ENCODE data around the gene ACOT2.

The ACOT2 gene

GRCh38 chr14:73616831-73617230 is 47.8 kb downstream of the ACOT2 start:
- Mint-ChIP-seq H3K9me3 (no peaks in the 10 kb centered on the region), H3K36me3 (ENCODE audit: low read depth) (no peaks in the 10 kb centered on the region), H3K27me3 (ENCODE audit: low read depth) (peaks cover 5% of the 10 kb centered on the region), H3K27ac (no peak overlapping the region), H3K4me1 (ENCODE audit: low read depth) (peaks cover 1% of the 10 kb centered on the region), H3K4me3 (no peak overlapping the region)

DNA sequence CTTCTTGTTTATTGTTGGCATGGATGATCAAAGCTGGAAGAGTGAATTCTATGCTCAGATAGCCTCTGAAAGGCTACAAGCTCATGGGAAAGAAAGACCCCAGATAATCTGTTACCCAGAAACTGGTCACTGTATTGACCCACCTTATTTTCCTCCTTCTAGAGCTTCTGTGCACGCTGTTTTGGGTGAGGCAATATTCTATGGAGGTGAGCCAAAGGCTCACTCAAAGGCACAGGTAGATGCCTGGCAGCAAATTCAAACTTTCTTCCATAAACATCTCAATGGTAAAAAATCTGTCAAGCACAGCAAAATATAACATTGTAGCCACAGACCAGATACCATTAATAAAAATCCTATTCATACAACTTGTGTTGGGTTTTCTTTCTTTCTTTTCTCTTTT is 50.5 kb downstream of the ACOT2 start:
- Mint-ChIP-seq H3K36me3 (ENCODE audit: low read depth) (no peaks in the 10 kb centered on the region), H3K27ac (no peak overlapping the region), H3K4me1 (ENCODE audit: low read depth) (no peaks in the 10 kb centered on the region), H3K4me3 (no peak overlapping the region), H3K27me3 (ENCODE audit: low read depth) (no peaks in the 10 kb centered on the region), H3K9me3 (no peaks in the 10 kb centered on the region)

DNA sequence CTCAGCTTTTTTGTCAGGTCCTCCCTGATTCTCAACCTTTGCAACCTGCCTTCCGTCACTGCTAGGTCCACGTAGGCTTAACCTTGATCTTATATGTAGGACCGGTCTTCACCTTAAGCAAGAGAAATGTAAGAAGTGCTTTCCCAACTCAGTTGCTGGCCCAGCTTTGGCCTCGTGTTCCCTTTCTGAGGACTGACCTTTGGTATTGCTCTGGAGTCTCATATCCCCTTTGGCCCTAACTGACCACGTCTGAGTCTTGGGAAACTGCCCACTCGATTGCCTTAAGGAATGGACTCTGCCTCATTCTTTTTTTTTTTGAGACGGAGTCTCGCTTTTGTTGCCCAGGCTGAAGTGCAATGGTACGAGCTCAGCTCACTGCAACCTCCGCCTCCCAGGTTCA is 51.3 kb downstream of the ACOT2 start:
- Mint-ChIP-seq H3K36me3 (ENCODE audit: low read depth) (no peaks in the 10 kb centered on the region), H3K27ac (no peak overlapping the region), H3K4me1 (ENCODE audit: low read depth) (no peaks in the 10 kb centered on the region), H3K4me3 (no peak overlapping the region), H3K9me3 (no peaks in the 10 kb centered on the region), H3K27me3 (ENCODE audit: low read depth) (no peaks in the 10 kb centered on the region)

DNA sequence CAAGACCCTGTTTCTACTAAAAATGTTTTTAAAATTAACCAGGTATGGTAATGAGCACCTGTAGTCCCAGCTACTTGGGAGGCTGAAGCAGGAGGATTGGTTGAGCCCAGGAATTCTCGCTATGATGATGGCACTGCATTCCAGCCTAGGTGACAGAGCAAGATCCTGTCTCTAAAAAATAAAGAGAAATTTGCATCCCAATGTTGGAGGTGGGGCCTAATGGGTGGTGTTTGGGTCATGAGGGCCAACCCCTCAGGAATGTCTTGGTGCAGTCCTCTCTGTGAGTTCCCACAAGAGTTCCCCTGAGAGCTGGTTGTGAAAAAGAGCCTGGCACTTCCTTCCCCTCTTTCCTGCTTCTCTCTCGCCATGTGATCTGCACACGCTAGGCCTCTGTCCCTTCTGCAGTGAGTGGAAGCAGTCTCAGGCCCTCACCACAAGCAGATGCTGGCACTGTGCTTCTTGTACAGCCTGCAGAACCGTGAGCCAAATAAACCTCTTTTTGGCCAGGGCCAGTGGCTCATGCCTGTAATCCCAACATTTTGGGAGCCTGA is 54.6 kb downstream of the ACOT2 start:
- no peaks in the 10 kb centered on the region for H3K9me3 Mint-ChIP-seq
- no peaks in the 10 kb centered on the region for H3K27me3 Mint-ChIP-seq (ENCODE audit: low read depth)
- H3K4me3 Mint-ChIP-seq, result no peak overlapping the region
- no peaks in the 10 kb centered on the region for H3K36me3 Mint-ChIP-seq (ENCODE audit: low read depth)
- H3K4me1 Mint-ChIP-seq (ENCODE audit: low read depth), result no peaks in the 10 kb centered on the region
- H3K27ac Mint-ChIP-seq, result no peak overlapping the region

All from T-helper 1 cell treated with Interleukin-12 subunit alpha and Interleukin-12 subunit beta and Interleukin-4 antibody, amounts not matched to agents 30 μg/mL and 1 μg/mL, for 36 hours (primary cell).